ENCODE results near the gene VPREB3.

DNA sequence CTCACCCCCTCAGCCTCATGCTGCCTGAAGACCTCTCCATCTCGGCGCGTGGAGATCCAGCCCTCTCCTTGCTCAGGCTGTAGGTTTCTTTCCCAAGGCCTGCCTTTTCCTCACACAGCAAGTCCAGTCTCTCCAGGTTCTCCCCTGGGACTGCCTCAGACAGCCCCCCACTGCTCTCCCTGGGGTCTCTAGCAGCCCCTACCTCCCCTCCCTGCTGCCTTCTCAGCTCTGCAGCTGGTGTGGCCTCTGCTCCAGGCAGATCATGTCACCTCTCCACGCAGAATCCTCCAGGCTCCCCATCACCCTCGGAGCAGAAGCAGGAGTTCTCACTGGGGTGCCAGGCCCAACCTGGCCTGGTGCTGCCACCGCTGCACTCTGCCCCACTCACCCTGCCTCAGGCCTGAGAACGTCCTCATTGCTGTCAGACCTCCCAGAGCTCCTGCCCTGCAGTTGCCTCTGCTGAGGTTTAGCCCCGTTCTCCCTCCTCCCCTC, 47.7 kb upstream of the VPREB3 start:
- TF ChIP-seq EZH2 (IDR thresholded peaks at IDR 0.05) (no peak), CTCF (IDR thresholded peaks at IDR 0.05) (no peak), EZH2phosphoT487 (IDR thresholded peaks at IDR 0.05) (no peak)
